ENCODE results near the gene MCC.

GRCh38 chr5:113040672-113041260 lies 447.5 kb downstream of the MCC start:
- TF ChIP-seq ZFP3 (CRISPR knock-in tag; IDR thresholded peaks at IDR 0.05) (no peak), OSR1 (CRISPR knock-in tag; IDR thresholded peaks at IDR 0.05) (no peak), ARNTL (CRISPR knock-in tag; IDR thresholded peaks at IDR 0.05; ENCODE audit: borderline replicate concordance, low read depth) (no peak), BACH2 (CRISPR knock-in tag; IDR thresholded peaks at IDR 0.05; ENCODE audit: borderline replicate concordance) (no peak), ZFP30 (CRISPR knock-in tag; IDR thresholded peaks at IDR 0.05) (no peak), CREB5 (CRISPR knock-in tag; IDR thresholded peaks at IDR 0.05; ENCODE audit: low read depth) (no peak), RARB (CRISPR knock-in tag; IDR thresholded peaks at IDR 0.05) (no peak), GLIS3 (CRISPR knock-in tag; IDR thresholded peaks at IDR 0.05) (no peak)
